Measurements from ENCODE around the gene LRRC15.

- TF ChIP-seq RFX5 (IDR thresholded peaks at IDR 0.05) (no peak), HDAC2 (IDR thresholded peaks at IDR 0.05) (no peak), ZNF302 (CRISPR knock-in tag; IDR thresholded peaks at IDR 0.05) (no peak), JUNB (IDR thresholded peaks at IDR 0.05) (no peak), JUN (IDR thresholded peaks at IDR 0.05) (no peak), POLR2A (IDR thresholded peaks at IDR 0.05; ENCODE audit: low read length) (no peak), GATA3 (IDR thresholded peaks at IDR 0.05; ENCODE audit: borderline replicate concordance) (no peak), CHD4 (IDR thresholded peaks at IDR 0.05; ENCODE audit: borderline replicate concordance) (no peak), RAD21 (conservative IDR thresholded peaks at IDR 0.05 in 1 of 2, IDR thresholded peaks at IDR 0.05 in 1 of 2) (no peak), CHD2 (IDR thresholded peaks at IDR 0.05; ENCODE audit: low read length, partially characterized antibody) (no peak)
- TF ChIP-seq, protein P1, sequence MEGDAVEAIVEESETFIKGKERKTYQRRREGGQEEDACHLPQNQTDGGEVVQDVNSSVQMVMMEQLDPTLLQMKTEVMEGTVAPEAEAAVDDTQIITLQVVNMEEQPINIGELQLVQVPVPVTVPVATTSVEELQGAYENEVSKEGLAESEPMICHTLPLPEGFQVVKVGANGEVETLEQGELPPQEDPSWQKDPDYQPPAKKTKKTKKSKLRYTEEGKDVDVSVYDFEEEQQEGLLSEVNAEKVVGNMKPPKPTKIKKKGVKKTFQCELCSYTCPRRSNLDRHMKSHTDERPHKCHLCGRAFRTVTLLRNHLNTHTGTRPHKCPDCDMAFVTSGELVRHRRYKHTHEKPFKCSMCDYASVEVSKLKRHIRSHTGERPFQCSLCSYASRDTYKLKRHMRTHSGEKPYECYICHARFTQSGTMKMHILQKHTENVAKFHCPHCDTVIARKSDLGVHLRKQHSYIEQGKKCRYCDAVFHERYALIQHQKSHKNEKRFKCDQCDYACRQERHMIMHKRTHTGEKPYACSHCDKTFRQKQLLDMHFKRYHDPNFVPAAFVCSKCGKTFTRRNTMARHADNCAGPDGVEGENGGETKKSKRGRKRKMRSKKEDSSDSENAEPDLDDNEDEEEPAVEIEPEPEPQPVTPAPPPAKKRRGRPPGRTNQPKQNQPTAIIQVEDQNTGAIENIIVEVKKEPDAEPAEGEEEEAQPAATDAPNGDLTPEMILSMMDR (IDR thresholded peaks at IDR 0.05): no peak
- TF ChIP-seq, protein P2, sequence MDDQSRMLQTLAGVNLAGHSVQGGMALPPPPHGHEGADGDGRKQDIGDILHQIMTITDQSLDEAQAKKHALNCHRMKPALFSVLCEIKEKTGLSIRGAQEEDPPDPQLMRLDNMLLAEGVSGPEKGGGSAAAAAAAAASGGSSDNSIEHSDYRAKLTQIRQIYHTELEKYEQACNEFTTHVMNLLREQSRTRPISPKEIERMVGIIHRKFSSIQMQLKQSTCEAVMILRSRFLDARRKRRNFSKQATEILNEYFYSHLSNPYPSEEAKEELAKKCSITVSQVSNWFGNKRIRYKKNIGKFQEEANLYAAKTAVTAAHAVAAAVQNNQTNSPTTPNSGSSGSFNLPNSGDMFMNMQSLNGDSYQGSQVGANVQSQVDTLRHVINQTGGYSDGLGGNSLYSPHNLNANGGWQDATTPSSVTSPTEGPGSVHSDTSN (IDR thresholded peaks at IDR 0.05): no peak
- TF ChIP-seq, protein P3, sequence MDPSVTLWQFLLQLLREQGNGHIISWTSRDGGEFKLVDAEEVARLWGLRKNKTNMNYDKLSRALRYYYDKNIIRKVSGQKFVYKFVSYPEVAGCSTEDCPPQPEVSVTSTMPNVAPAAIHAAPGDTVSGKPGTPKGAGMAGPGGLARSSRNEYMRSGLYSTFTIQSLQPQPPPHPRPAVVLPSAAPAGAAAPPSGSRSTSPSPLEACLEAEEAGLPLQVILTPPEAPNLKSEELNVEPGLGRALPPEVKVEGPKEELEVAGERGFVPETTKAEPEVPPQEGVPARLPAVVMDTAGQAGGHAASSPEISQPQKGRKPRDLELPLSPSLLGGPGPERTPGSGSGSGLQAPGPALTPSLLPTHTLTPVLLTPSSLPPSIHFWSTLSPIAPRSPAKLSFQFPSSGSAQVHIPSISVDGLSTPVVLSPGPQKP (IDR thresholded peaks at IDR 0.05; ENCODE audit: low read depth, low read length): no peak
These were observed 12.8 kb upstream of the LRRC15 start for GRCh38 chr3:194382196-194382891.
